HuH-7.5 (cell line): ENCODE data around the gene GJB1.
"Not testable (repeated sequence)": the region's sequence is repeated elsewhere in the genome, so short reads cannot be mapped to it uniquely, and the experiment has no call there.

ENCODE experiments used
- DNase-seq: peaks from one replicate; pipeline ENCODE4 v3.0.0; 2011; ENCODE audit warnings: low spot score

GJB1 gene

GRCh38 chrX:71256051-71256450 is 33.0 kb downstream of the GJB1 start:
- DNase-seq, result no peak

- no peak for DNase-seq
Measured at GRCh38 chrX:71256856-71257255, 33.8 kb downstream of the GJB1 start.

- not testable (repeated sequence) for DNase-seq
Measured at GRCh38 chrX:71268624-71269023, 45.6 kb downstream of the GJB1 start.

GRCh38 chrX:71269801-71270395 is 46.9 kb downstream of the GJB1 start:
- DNase-seq, result no peak

GRCh38 chrX:71272313-71272712 is 49.3 kb downstream of the GJB1 start:
- not testable (repeated sequence) for DNase-seq
